ENCODE data around the gene DAND5. TPM values are rescaled to one million over a fixed set of nuclear protein-coding genes. Genes with fewer than 3 reads are reported as not detected.
A peak's percentile ranks its signal among the peaks of the same experiment; 100 is the strongest.

The DAND5 gene
- polyA plus RNA-seq, 1 of the 3 experiments (the other 2 are of a cell fraction), result 1.0 TPM

GRCh38 chr19:13001502-13002165 is 32.3 kb downstream of the DAND5 start:
- Histone ChIP-seq H2AFZ (ENCODE audit: low read depth) (no peak overlapping the region), H3K9me2 (no peaks in the 10 kb centered on the region), H3K4me1 (ENCODE audit: control insufficient read depth in 1 of 2, insufficient read depth in 2 of 2, low read depth in 1 of 2, low read length in 1 of 2) (peaks cover 0 to 7% of the 10 kb centered on the region in 2 experiments; a peak in 1 of 4 replicates), H3K36me3 (replicated peaks in 1 of 2; ENCODE audit: control insufficient read depth in 1 of 2, insufficient read depth in 2 of 2, low read length in 1 of 2) (no peaks in the 10 kb centered on the region), H4K20me1 (ENCODE audit: insufficient read depth) (peaks cover 9% of the 10 kb centered on the region; the same call in 1 of the 2 replicates), H3K4me2 (no peak overlapping the region), H3K9me3 (no peaks in the 10 kb centered on the region), H3K9ac (no peak overlapping the region), H3K4me3 (ENCODE audit: low read depth in 2 of 2, low read length in 1 of 2) (no peak overlapping the region), H3F3A (replicated peaks; ENCODE audit: insufficient read depth) (no peaks in the 10 kb centered on the region), H3K79me2 (ENCODE audit: insufficient read depth) (peaks cover 43% of the 10 kb centered on the region), H3K27me3 (ENCODE audit: insufficient read depth) (no peaks in the 10 kb centered on the region), H3K27ac (ENCODE audit: low read depth in 2 of 2, low read length in 1 of 2) (no peak overlapping the region)
- no peak for DNase-seq
- TF ChIP-seq SIN3A (IDR thresholded peaks at IDR 0.05; ENCODE audit: borderline replicate concordance, low read depth, low read length), result no peak
- WGBS (ENCODE audit: low lambda C conversion rate), result 96% methylated on average over 41 of the region's 41 CpGs
- CTCF ChIA-PET, result interaction anchor here (1.2 to 2.9 kb wide), 4 partner anchors 18 to 92 kb away, joined by 3 to 10 read pairs (median 7); no protein-coding TSS in a partner anchor
- POLR2A ChIA-PET, result no interaction called here

- Histone ChIP-seq H3K36me3 (replicated peaks in 1 of 2; ENCODE audit: control insufficient read depth in 1 of 2, insufficient read depth in 2 of 2, low read length in 1 of 2) (no peaks in the 10 kb centered on the region), H3K9me2 (no peaks in the 10 kb centered on the region), H3K9me3 (no peaks in the 10 kb centered on the region), H3F3A (replicated peaks; ENCODE audit: insufficient read depth) (no peaks in the 10 kb centered on the region), H4K20me1 (ENCODE audit: insufficient read depth) (peaks cover 9% of the 10 kb centered on the region; the same call in 1 of the 2 replicates), H3K27ac (ENCODE audit: low read depth in 2 of 2, low read length in 1 of 2) (no peak overlapping the region), H3K79me2 (ENCODE audit: insufficient read depth) (peaks cover 36% of the 10 kb centered on the region), H3K4me2 (no peak overlapping the region), H3K4me1 (ENCODE audit: control insufficient read depth in 1 of 2, insufficient read depth in 2 of 2, low read depth in 1 of 2, low read length in 1 of 2) (peaks cover 0 to under 1% of the 10 kb centered on the region in 2 experiments; a peak in 1 of 4 replicates), H3K9ac (no peak overlapping the region), H3K27me3 (ENCODE audit: insufficient read depth) (no peaks in the 10 kb centered on the region), H3K4me3 (ENCODE audit: low read depth in 2 of 2, low read length in 1 of 2) (no peak overlapping the region), H2AFZ (ENCODE audit: low read depth) (no peak overlapping the region)
- ChIA-PET POLR2A (no interaction called here), CTCF (interaction anchor here (0.8 to 4.0 kb wide), 9 partner anchors 12 to 91 kb away, joined by 3 to 14 read pairs (median 4); no protein-coding TSS in a partner anchor)
- DNase-seq, result peak; percentile 41
- 80% methylated on average over 11 of the region's 29 CpGs for WGBS (ENCODE audit: low lambda C conversion rate)
- TF ChIP-seq FOXM1 (IDR thresholded peaks at IDR 0.05; ENCODE audit: low read depth) (no peak), NRF1 (IDR thresholded peaks at IDR 0.05; ENCODE audit: low read depth, low read length) (no peak), GATA2 (CRISPR knock-in tag; IDR thresholded peaks at IDR 0.05) (no peak), ELF1 (IDR thresholded peaks at IDR 0.05) (no peak), MEF2A (IDR thresholded peaks at IDR 0.05; ENCODE audit: borderline replicate concordance, low read depth) (no peak), NFIC (IDR thresholded peaks at IDR 0.05; ENCODE audit: borderline replicate concordance) (no peak), GABPA (IDR thresholded peaks at IDR 0.05; ENCODE audit: low read depth) (no peak), TEAD4 (IDR thresholded peaks at IDR 0.05; ENCODE audit: borderline replicate concordance, insufficient read depth) (no peak), RCOR1 (IDR thresholded peaks at IDR 0.05; ENCODE audit: low read length) (no peak), EP300 (IDR thresholded peaks at IDR 0.05; ENCODE audit: borderline replicate concordance in 1 of 2, low read depth in 1 of 2, low read length in 1 of 2) (no peak), TCF12 (IDR thresholded peaks at IDR 0.05) (no peak), RXRA (IDR thresholded peaks at IDR 0.05; ENCODE audit: borderline replicate concordance, low read depth) (no peak)
These were observed 33.0 kb downstream of the DAND5 start for GRCh38 chr19:13002166-13002898.

Data from SK-N-SH (cell line).